Testis (tissue), 3 donors: ENCODE measurements around the gene C19orf81. TPM values are rescaled to one million over a fixed set of nuclear protein-coding genes. Genes with fewer than 3 reads are reported as not detected.
A peak's percentile ranks its signal among the peaks of the same experiment; 100 is the strongest.

ENCODE experiments used
- DNase-seq: peaks from one replicate; pipeline ENCODE4 v3.0.0-alpha.2; 2019
- H3K27ac ChIP-seq, 2 donors: fragments of 200-600 bp; sonication (generic); one replicate each; pipeline ENCODE4 v1.5.1; 2019
- H3K27me3 ChIP-seq: fragments of 200-600 bp; sonication (generic); one replicate; pipeline ENCODE4 v1.5.1; 2019
- H3K36me3 ChIP-seq: fragments of 200-600 bp; sonication (generic); one replicate; pipeline ENCODE4 v1.5.1; 2017; ENCODE audit warnings: low read depth; ENCODE audit errors: missing control alignments
- H3K4me1 ChIP-seq: fragments of 200-600 bp; sonication (generic); one replicate; pipeline ENCODE4 v1.5.1; 2019
- H3K4me3 ChIP-seq, 2 donors: fragments of 200-600 bp; sonication (generic); one replicate each; pipeline ENCODE4 v1.5.1; 2017 to 2019
- H3K9me3 ChIP-seq: fragments of 200-600 bp; sonication (generic); one replicate; pipeline ENCODE4 v1.5.1; 2017
- POLR2A ChIP-seq: fragments of 450-650 bp; IDR thresholded peaks from one replicate; pipeline ENCODE4 v1.6.1; 2017; ENCODE audit warnings: antibody characterized with exemption, mild to moderate bottlenecking, moderate library complexity
- WGBS, 2 donors: methylation state at CpG; one replicate each; pipeline ENCODE4 v1.1.5; 2018; 5-methylcytosine and 5-hydroxymethylcytosine counted together
- intact Hi-C: fragments of 100-400 bp; cut with DNase I; formaldehyde crosslinking; loops from one replicate; pipeline ENCODE4 v1.15.1; 2023; ENCODE audit warnings: low total_unique reads
- polyA plus RNA-seq: library from polyadenylated mRNA; stranded (reverse); fragments of 350-450 nt; fragmentation: Illumina TruSeq; extraction: RNeasy Lipid Tissue Mini Kit (QIAGEN cat#74804); gene quantifications from one replicate; pipeline ENCODE4 v1.2.3, GENCODE V29; 2014; ENCODE audit warnings: low read depth, low replicate concordance; ENCODE audit not compliant: insufficient read depth
- total RNA-seq, 2 donors: library from RNA; depleted of rRNA; stranded (reverse); fragments of >200 nt; gene quantifications; one replicate each; pipeline ENCODE4 v1.2.3, GENCODE V29; 2016
- TF ChIP-seq, protein P1 (sequence below), 3 experiments: fragments of 450-650 bp in 2 of 3; fragments of 200-600 bp in 1 of 3; sonication (generic) in 1 of 3; IDR thresholded peaks; one replicate each; pipeline ENCODE4 v1.5.1; 2016 to 2019; ENCODE audit warnings: antibody characterized with exemption in 3 of 3, mild to moderate bottlenecking in 2 of 3, moderate library complexity in 1 of 3

The C19orf81 gene
- total and polyA plus RNA-seq, 3 donors from 2014 or later = 5.4 to 11.7 (median 10.2) TPM

DNA sequence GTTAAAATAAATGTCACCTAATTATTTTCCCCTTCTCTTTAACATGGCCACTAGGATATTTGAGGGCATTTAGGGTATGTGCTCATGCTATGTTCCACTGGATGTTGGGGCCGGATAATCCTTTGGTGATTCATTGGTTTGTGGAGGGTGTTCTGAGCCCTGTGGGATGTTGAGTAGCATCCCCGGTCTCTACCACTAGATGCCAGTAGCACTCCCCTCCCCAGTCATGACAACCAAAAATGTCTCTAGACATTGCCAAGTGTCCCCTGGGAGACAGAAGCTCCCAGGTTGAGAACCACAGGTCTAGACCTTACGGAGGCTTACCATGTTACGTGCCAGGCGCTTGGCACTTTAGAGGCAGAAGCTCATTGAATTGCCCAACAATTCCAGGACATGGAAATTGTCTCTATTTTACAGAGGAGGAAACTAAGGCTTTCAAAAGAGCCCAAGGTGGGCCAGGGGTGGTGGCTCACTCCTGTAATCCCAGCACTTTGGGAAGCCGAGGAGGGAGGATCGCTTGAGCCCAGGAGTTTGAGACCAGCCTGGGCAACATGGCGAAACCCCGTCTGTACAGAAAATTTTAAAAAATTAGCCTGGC lies 56.3 kb downstream of the C19orf81 start:
- WGBS, 2 donors = 62 to 63% methylated on average over 9 of the region's 9 CpGs
- peak; percentile 36 for DNase-seq
- Histone ChIP-seq H3K27ac (no peak overlapping the region), H3K36me3 (no peaks in the 10 kb centered on the region), H3K27me3 (no peaks in the 10 kb centered on the region), H3K4me3 (no peak overlapping the region), H3K9me3 (no peaks in the 10 kb centered on the region), H3K4me1 (no peaks in the 10 kb centered on the region)
- no peak for TF ChIP-seq POLR2A
- TF ChIP-seq, protein P1, sequence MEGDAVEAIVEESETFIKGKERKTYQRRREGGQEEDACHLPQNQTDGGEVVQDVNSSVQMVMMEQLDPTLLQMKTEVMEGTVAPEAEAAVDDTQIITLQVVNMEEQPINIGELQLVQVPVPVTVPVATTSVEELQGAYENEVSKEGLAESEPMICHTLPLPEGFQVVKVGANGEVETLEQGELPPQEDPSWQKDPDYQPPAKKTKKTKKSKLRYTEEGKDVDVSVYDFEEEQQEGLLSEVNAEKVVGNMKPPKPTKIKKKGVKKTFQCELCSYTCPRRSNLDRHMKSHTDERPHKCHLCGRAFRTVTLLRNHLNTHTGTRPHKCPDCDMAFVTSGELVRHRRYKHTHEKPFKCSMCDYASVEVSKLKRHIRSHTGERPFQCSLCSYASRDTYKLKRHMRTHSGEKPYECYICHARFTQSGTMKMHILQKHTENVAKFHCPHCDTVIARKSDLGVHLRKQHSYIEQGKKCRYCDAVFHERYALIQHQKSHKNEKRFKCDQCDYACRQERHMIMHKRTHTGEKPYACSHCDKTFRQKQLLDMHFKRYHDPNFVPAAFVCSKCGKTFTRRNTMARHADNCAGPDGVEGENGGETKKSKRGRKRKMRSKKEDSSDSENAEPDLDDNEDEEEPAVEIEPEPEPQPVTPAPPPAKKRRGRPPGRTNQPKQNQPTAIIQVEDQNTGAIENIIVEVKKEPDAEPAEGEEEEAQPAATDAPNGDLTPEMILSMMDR (IDR thresholded peaks at IDR 0.05) = peak in 2 of 3 experiments; percentile 31 to 40
- intact Hi-C loops = no loop called here

DNA sequence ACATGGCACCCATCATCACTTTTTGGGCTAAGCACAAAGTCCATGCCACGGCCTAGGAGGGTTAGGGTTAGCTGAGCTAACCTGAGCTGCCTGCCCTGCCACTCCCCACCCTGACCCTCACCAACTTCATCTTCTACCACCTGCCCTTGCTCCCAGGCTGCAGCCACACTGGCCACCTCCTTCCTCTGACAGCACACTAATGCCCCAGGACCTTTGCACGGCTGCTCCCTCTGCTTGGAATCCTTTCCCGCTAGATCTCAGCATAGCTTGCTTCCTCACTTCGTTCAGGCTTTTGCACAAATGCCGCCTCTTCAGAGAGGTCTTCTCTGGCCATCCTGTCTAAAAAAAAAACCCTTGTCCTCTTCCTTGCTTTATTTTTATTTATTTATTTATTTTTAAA lies 57.1 kb downstream of the C19orf81 start:
- no peak for TF ChIP-seq POLR2A
- TF ChIP-seq, protein P1 (IDR thresholded peaks at IDR 0.05) = no peak
- intact Hi-C loops = no loop called here
- Histone ChIP-seq H3K4me3 (no peak overlapping the region), H3K4me1 (no peaks in the 10 kb centered on the region), H3K9me3 (no peaks in the 10 kb centered on the region), H3K27ac (no peak overlapping the region), H3K36me3 (no peaks in the 10 kb centered on the region), H3K27me3 (no peaks in the 10 kb centered on the region)
- WGBS, 2 donors = 84 to 85% methylated on average over 5 of the region's 5 CpGs
- DNase-seq = no peak

GRCh38 chr19:50708179-50708879 lies 59.1 kb downstream of the C19orf81 start:
- H3K4me1 ChIP-seq = no peaks in the 10 kb centered on the region
- TF ChIP-seq, protein P1 (IDR thresholded peaks at IDR 0.05) = no peak
- no peak for TF ChIP-seq POLR2A
- 80 to 84% methylated on average over 12 of the region's 12 CpGs for WGBS, 2 donors
- no peak for DNase-seq
- no peak overlapping the region for H3K27ac ChIP-seq
- H3K27me3 ChIP-seq = no peaks in the 10 kb centered on the region
- intact Hi-C loops = no loop called here
- H3K4me3 ChIP-seq = no peak overlapping the region
- no peaks in the 10 kb centered on the region for H3K36me3 ChIP-seq
- no peaks in the 10 kb centered on the region for H3K9me3 ChIP-seq

Other genes starting within 250 kb of the C19orf81 start
- 1 to 10 TPM in 1 of 2 donors, under 1 TPM in 1; 0.24 to 1.1 TPM for gene SPIB, start 230.5 kb upstream of the C19orf81 start, total RNA-seq
- 1.6 TPM for gene SPIB, start 230.5 kb upstream of the C19orf81 start, polyA plus RNA-seq
- under 1 TPM; 0.31 to 0.63 TPM for gene MYBPC2, start 216.6 kb upstream of the C19orf81 start, total RNA-seq
- 3.2 TPM for gene MYBPC2, start 216.6 kb upstream of the C19orf81 start, polyA plus RNA-seq
- 100 to 1,000 TPM; 203 to 311 TPM for gene EMC10, start 172.9 kb upstream of the C19orf81 start, total RNA-seq
- gene EMC10, start 172.9 kb upstream of the C19orf81 start, polyA plus RNA-seq = 162 TPM
- 100 to 1,000 TPM in 1 of 2 donors, 10 to 100 TPM in 1; 60.0 to 120 TPM for gene GARIN5A, start 172.6 kb upstream of the C19orf81 start, total RNA-seq
- gene GARIN5A, start 172.6 kb upstream of the C19orf81 start, polyA plus RNA-seq = 126 TPM
- gene JOSD2, start 138.3 kb upstream of the C19orf81 start, total RNA-seq = 10 to 100 TPM; 26.1 to 37.7 TPM
- 21.6 TPM for gene JOSD2, start 138.3 kb upstream of the C19orf81 start, polyA plus RNA-seq
- not detected for gene ASPDH, start 135.5 kb upstream of the C19orf81 start, total RNA-seq
- 0.90 TPM for gene ASPDH, start 135.5 kb upstream of the C19orf81 start, polyA plus RNA-seq
- gene LRRC4B, start 81.0 kb upstream of the C19orf81 start, total RNA-seq = 10 to 100 TPM in 1 of 2 donors, 1 to 10 TPM in 1; 5.7 to 10.1 TPM
- 2.8 TPM for gene LRRC4B, start 81.0 kb upstream of the C19orf81 start, polyA plus RNA-seq
- 1 to 10 TPM; 2.5 to 5.5 TPM for gene SYT3, start 9.6 kb upstream of the C19orf81 start, total RNA-seq
- gene SYT3, start 9.6 kb upstream of the C19orf81 start, polyA plus RNA-seq = 3.3 TPM
- 1 to 10 TPM; 4.5 to 5.4 TPM for gene SHANK1, start 70.4 kb downstream of the C19orf81 start, total RNA-seq
- 4.1 TPM for gene SHANK1, start 70.4 kb downstream of the C19orf81 start, polyA plus RNA-seq
- 10 to 100 TPM; 14.3 to 20.6 TPM for gene CLEC11A, start 73.9 kb downstream of the C19orf81 start, total RNA-seq
- gene CLEC11A, start 73.9 kb downstream of the C19orf81 start, polyA plus RNA-seq = 16.9 TPM
- not detected for gene GPR32, start 121.0 kb downstream of the C19orf81 start, total RNA-seq
- not detected for gene GPR32, start 121.0 kb downstream of the C19orf81 start, polyA plus RNA-seq
- 1 to 10 TPM in 1 of 2 donors, under 1 TPM in 1; 0.43 to 1.9 TPM for gene ACP4, start 141.0 kb downstream of the C19orf81 start, total RNA-seq
- 4.0 TPM for gene ACP4, start 141.0 kb downstream of the C19orf81 start, polyA plus RNA-seq
- gene KLK1, start 174.3 kb downstream of the C19orf81 start, total RNA-seq = 1 to 10 TPM in 1 of 2 donors, under 1 TPM in 1; 0.43 to 1.2 TPM
- 2.7 TPM for gene KLK1, start 174.3 kb downstream of the C19orf81 start, polyA plus RNA-seq
- 1 to 10 TPM; 5.5 to 9.0 TPM for gene KLK15, start 184.1 kb downstream of the C19orf81 start, total RNA-seq
- gene KLK15, start 184.1 kb downstream of the C19orf81 start, polyA plus RNA-seq = 7.4 TPM
- under 1 TPM; 0.63 to 0.81 TPM for gene KLK3, start 205.5 kb downstream of the C19orf81 start, total RNA-seq
- gene KLK3, start 205.5 kb downstream of the C19orf81 start, polyA plus RNA-seq = 1.3 TPM
- gene KLK2, start 224.0 kb downstream of the C19orf81 start, total RNA-seq = 10 to 100 TPM; 19.3 to 38.3 TPM
- 30.7 TPM for gene KLK2, start 224.0 kb downstream of the C19orf81 start, polyA plus RNA-seq